Endodermal cell (in vitro differentiated cells): Measurements from ENCODE around the gene TMEM131L. TPM values are rescaled to one million over a fixed set of nuclear protein-coding genes. Genes with fewer than 3 reads are reported as not detected.

ENCODE experiments used
- DNase-seq: peaks from one replicate; pipeline ENCODE4 v3.0.0-alpha.2; 2017
- H3K27ac ChIP-seq: 2 replicates; pipeline ENCODE4 v1.5.1; 2013; ENCODE audit warnings: mild to moderate bottlenecking, low read depth, low read length, moderate library complexity
- H3K27me3 ChIP-seq: 2 replicates; pipeline ENCODE4 v1.6.1; 2013; ENCODE audit warnings: mild to moderate bottlenecking, low read length, moderate library complexity; ENCODE audit not compliant: insufficient read depth, control insufficient read depth, poor library complexity, severe bottlenecking
- H3K36me3 ChIP-seq: 2 replicates; pipeline ENCODE4 v1.7.0; 2013; ENCODE audit warnings: mild to moderate bottlenecking, low read length, moderate library complexity; ENCODE audit not compliant: control insufficient read depth, insufficient read depth
- H3K4me1 ChIP-seq: one replicate; pipeline ENCODE4 v1.7.0; 2013; ENCODE audit warnings: low read length; ENCODE audit not compliant: control insufficient read depth, insufficient read depth
- H3K4me3 ChIP-seq: 2 replicates; pipeline ENCODE4 v1.5.1; 2013; ENCODE audit warnings: mild to moderate bottlenecking, low read length, moderate library complexity
- H3K9ac ChIP-seq: 2 replicates; pipeline ENCODE4 v1.6.1; 2013; ENCODE audit warnings: mild to moderate bottlenecking, low read length, moderate library complexity; ENCODE audit not compliant: poor library complexity, severe bottlenecking; ENCODE audit errors: extremely low read depth
- H3K9me3 ChIP-seq: 2 replicates; pipeline ENCODE4 v1.6.1; 2013; ENCODE audit warnings: mild to moderate bottlenecking, low read length, moderate library complexity; ENCODE audit not compliant: control insufficient read depth
- H3K27ac Mint-ChIP-seq: 2 replicates; pipeline ENCODE4 v1.8.0; 2020; ENCODE audit warnings: mixed read lengths
- H3K27me3 Mint-ChIP-seq: 2 replicates; pipeline ENCODE4 v1.8.0; 2021; ENCODE audit warnings: mild to moderate bottlenecking, mixed read lengths; ENCODE audit not compliant: insufficient read depth
- H3K36me3 Mint-ChIP-seq: 2 replicates; pipeline ENCODE4 v1.8.0; 2020; ENCODE audit warnings: low read depth, mixed read lengths
- H3K4me1 Mint-ChIP-seq: 2 replicates; pipeline ENCODE4 v1.8.0; 2020; ENCODE audit warnings: mixed read lengths
- H3K4me3 Mint-ChIP-seq: 2 replicates; pipeline ENCODE4 v1.8.0; 2020; ENCODE audit warnings: mild to moderate bottlenecking, moderate library complexity, mixed read lengths
- H3K9me3 Mint-ChIP-seq: 2 replicates; pipeline ENCODE4 v1.8.0; 2020; ENCODE audit warnings: mild to moderate bottlenecking, mixed read lengths
- WGBS, 2 experiments: methylation state at CpG; one replicate each; pipeline versions ENCODE4 v1.1.5 to v1.1.7; 2013; ENCODE audit warnings: missing lambda C conversion rate in 2 of 2, mixed read lengths in 1 of 2; ENCODE audit not compliant: insufficient coverage in 1 of 2, insufficient read length in 1 of 2; 5-methylcytosine and 5-hydroxymethylcytosine counted together
- total RNA-seq, 2 donors: library from RNA; stranded (reverse); fragmentation: NEBNext Ultra II Directional in 1 of 2; extraction: Animal tissue kit (Norgen Biotek cat#: 25700) in 1 of 2; gene quantifications; 2 replicates in 1 of 2; 3 replicates in 1 of 2; pipeline ENCODE4 v1.2.1, GENCODE V29; 2021
- TF ChIP-seq, protein P1 (sequence below): fragments of 200-600 bp; sonication (generic); conservative IDR thresholded peaks from 2 replicates; pipeline ENCODE4 v1.5.0; 2021; ENCODE audit warnings: antibody characterized with exemption, mild to moderate bottlenecking

TMEM131L gene
- total RNA-seq, 2 donors from 2014 or later = 6.2 to 10.8 TPM

GRCh38 chr4:153472122-153473037, 6.2 kb downstream of the TMEM131L start:
- no peaks in the 10 kb centered on the region for H3K9me3 Mint-ChIP-seq
- H3K4me1 Mint-ChIP-seq = peaks cover 6% of the 10 kb centered on the region
- no peak for DNase-seq
- H3K4me3 ChIP-seq = no peak overlapping the region
- TF ChIP-seq, protein P1, sequence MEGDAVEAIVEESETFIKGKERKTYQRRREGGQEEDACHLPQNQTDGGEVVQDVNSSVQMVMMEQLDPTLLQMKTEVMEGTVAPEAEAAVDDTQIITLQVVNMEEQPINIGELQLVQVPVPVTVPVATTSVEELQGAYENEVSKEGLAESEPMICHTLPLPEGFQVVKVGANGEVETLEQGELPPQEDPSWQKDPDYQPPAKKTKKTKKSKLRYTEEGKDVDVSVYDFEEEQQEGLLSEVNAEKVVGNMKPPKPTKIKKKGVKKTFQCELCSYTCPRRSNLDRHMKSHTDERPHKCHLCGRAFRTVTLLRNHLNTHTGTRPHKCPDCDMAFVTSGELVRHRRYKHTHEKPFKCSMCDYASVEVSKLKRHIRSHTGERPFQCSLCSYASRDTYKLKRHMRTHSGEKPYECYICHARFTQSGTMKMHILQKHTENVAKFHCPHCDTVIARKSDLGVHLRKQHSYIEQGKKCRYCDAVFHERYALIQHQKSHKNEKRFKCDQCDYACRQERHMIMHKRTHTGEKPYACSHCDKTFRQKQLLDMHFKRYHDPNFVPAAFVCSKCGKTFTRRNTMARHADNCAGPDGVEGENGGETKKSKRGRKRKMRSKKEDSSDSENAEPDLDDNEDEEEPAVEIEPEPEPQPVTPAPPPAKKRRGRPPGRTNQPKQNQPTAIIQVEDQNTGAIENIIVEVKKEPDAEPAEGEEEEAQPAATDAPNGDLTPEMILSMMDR = no peak
- no peaks in the 10 kb centered on the region for H3K36me3 ChIP-seq
- H3K27me3 ChIP-seq = no peaks in the 10 kb centered on the region
- no peak overlapping the region for H3K4me3 Mint-ChIP-seq
- 93 to 100% methylated on average over 3 to 5 of the region's 5 CpGs for WGBS, 2 experiments
- no peak overlapping the region for H3K9ac ChIP-seq
- H3K9me3 ChIP-seq = no peaks in the 10 kb centered on the region
- H3K27ac ChIP-seq = no peak overlapping the region
- H3K4me1 ChIP-seq = no peaks in the 10 kb centered on the region
- H3K27me3 Mint-ChIP-seq = no peaks in the 10 kb centered on the region
- H3K36me3 Mint-ChIP-seq = peaks cover 1% of the 10 kb centered on the region
- no peak overlapping the region for H3K27ac Mint-ChIP-seq

- no peaks in the 10 kb centered on the region for H3K27me3 ChIP-seq
- TF ChIP-seq, protein P1 = no peak
- no peak overlapping the region for H3K9ac ChIP-seq
- no peaks in the 10 kb centered on the region for H3K9me3 Mint-ChIP-seq
- DNase-seq = no peak
- no peak overlapping the region for H3K27ac Mint-ChIP-seq
- peaks cover 1% of the 10 kb centered on the region for H3K36me3 Mint-ChIP-seq
- no peak overlapping the region for H3K27ac ChIP-seq
- no peaks in the 10 kb centered on the region for H3K9me3 ChIP-seq
- H3K36me3 ChIP-seq = no peaks in the 10 kb centered on the region
- H3K27me3 Mint-ChIP-seq = no peaks in the 10 kb centered on the region
- H3K4me3 ChIP-seq = no peak overlapping the region
- 96 to 100% methylated on average over 4 of the region's 4 CpGs for WGBS, 2 experiments
- H3K4me3 Mint-ChIP-seq = no peak overlapping the region
- H3K4me1 ChIP-seq = no peaks in the 10 kb centered on the region
- no peaks in the 10 kb centered on the region for H3K4me1 Mint-ChIP-seq
Observed at GRCh38 chr4:153474251-153474650, 8.1 kb downstream of the TMEM131L start.

- no peak overlapping the region for H3K27ac Mint-ChIP-seq
- TF ChIP-seq, protein P1 = no peak
Observed at GRCh38 chr4:153476829-153477574, 10.8 kb downstream of the TMEM131L start.

More at GRCh38 chr4:153476829-153477574, 10.8 kb downstream of the TMEM131L start:
- H3K9me3 Mint-ChIP-seq = no peaks in the 10 kb centered on the region
- Histone ChIP-seq H3K9ac (no peak overlapping the region), H3K9me3 (no peaks in the 10 kb centered on the region), H3K36me3 (no peaks in the 10 kb centered on the region), H3K4me1 (no peaks in the 10 kb centered on the region), H3K27me3 (no peaks in the 10 kb centered on the region), H3K27ac (no peak overlapping the region), H3K4me3 (no peak overlapping the region)
- no peaks in the 10 kb centered on the region for H3K36me3 Mint-ChIP-seq
- H3K4me1 Mint-ChIP-seq = no peaks in the 10 kb centered on the region
- H3K27me3 Mint-ChIP-seq = no peaks in the 10 kb centered on the region
- no peak overlapping the region for H3K4me3 Mint-ChIP-seq
- peak; percentile 36 for DNase-seq
- 89 to 93% methylated on average over 6 to 8 of the region's 8 CpGs for WGBS, 2 experiments
